ENCODE results near the gene KIF27. TPM values are rescaled to one million over a fixed set of nuclear protein-coding genes. Genes with fewer than 3 reads are reported as not detected.
"Not testable (repeated sequence)": the region's sequence is repeated elsewhere in the genome, so short reads cannot be mapped to it uniquely, and the experiment has no call there.

The KIF27 gene
- total and polyA plus RNA-seq, 2 of the 4 experiments (the other 2 are of a cell fraction): 0.60 to 1.6 TPM

DNA sequence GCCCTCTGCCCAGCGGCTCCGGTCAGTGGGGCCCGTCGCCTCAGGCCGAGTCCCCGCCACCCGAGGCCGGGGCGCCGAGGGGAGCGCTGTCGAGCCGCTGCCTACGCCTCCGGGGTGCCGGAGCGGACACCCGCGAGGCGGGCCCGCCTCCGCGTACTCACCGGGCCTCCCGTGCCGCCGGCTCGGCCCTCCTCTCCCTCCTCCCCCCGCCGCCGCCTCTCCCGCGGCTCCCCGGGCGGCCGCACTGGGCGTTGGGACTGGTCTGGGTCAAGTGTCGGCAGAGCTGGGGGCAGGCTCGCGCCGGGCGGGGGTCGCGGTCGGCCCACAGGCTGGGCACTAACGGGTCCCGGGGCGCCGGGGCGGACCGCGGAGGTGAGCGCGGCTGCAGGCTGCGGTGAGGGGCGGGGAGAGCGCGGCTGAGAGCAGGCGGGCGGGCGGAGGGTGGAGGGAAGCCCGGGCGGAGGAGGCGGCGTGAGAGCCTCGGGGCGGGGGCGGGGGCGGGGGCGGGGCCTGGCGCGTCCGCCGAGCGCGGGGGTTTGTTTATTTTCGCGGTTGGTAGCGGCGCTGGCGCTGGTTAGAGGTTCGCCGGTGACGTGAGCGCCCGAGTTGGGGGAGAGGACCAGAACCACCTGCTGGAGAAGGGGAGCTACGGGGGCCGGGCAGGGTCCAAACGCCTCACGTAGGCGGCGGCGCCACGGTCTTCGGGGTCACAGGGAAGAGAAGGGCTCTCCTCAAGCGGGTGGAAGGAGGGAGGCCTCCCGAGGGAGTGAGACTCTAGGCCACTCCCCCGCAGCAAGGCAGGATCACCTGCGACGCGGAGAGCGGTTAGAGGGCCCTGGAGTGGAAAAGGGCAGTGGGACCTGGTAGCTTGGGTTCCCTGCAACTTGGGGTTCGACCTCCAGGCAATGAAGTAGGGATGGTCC lies 103.6 kb downstream of the KIF27 start, which contains the start of gene GKAP1:
Gene GKAP1, minus strand, starts transcription at position 414 of the 923 bp plus-strand sequence. CDS start 11,252 bp downstream, outside the sequence.
- H2BK15ac ChIP-seq (ENCODE audit: low read depth, low read length); H3K9me1 ChIP-seq (ENCODE audit: insufficient read depth, low read length); H3K36me3 ChIP-seq (ENCODE audit: control insufficient read depth, insufficient read depth, low read length); H3K18ac ChIP-seq (ENCODE audit: low read depth, low read length); H3K4me1 ChIP-seq (ENCODE audit: control insufficient read depth, insufficient read depth, low read length); H2BK20ac ChIP-seq (ENCODE audit: low read depth, low read length); H3K27ac ChIP-seq (ENCODE audit: insufficient read depth, low read length); H3K79me1 ChIP-seq (ENCODE audit: low read depth in 1 of 2, low read length in 2 of 2); CTCF ChIA-PET; BruUV-seq (replicated peaks); H3K27me3 ChIP-seq (ENCODE audit: control insufficient read depth, insufficient read depth, low read length); H2BK120ac ChIP-seq (ENCODE audit: low read depth, low read length); H3K4ac ChIP-seq (ENCODE audit: low read depth, low read length); H3K23ac ChIP-seq (ENCODE audit: low read depth, low read length); H4K91ac ChIP-seq (ENCODE audit: insufficient read depth, low read depth, low read length); in situ Hi-C loops (cut with MboI; ENCODE audit: low sequenced_read_pairs); POLR2A ChIA-PET (ENCODE audit: unreplicated experiment); H3K14ac ChIP-seq (replicated peaks; ENCODE audit: low read depth, low read length); dilution Hi-C loops (cut with HindIII; ENCODE audit: low sequenced_read_pairs, unreplicated experiment); H3K9me3 ChIP-seq (ENCODE audit: control insufficient read depth, insufficient read depth, low read length); H4K5ac ChIP-seq (ENCODE audit: low read depth, low read length); H2BK5ac ChIP-seq (ENCODE audit: low read depth, low read length, poor library complexity, severe bottlenecking); H3K9ac ChIP-seq (ENCODE audit: low read depth, low read length); H4K20me1 ChIP-seq (ENCODE audit: insufficient read depth, low read length); H3K56ac ChIP-seq (ENCODE audit: extremely low read depth, insufficient read depth, low read length); H2AK9ac ChIP-seq (replicated peaks; ENCODE audit: low read depth, low read length, poor library complexity); H2AK5ac ChIP-seq (ENCODE audit: low read depth, low read length): not testable (repeated sequence)
- Histone ChIP-seq H2AFZ (replicated peaks; ENCODE audit: low read length, poor library complexity) (peak within 1 kb of the TSS; percentile 85), H4K8ac (ENCODE audit: low read depth in 2 of 2, low read length in 2 of 2) (peak within 1 kb of the TSS in 1 of 2 experiments; percentile 60; a peak in 1 of 4 replicates), H3K4me3 (ENCODE audit: insufficient read depth, low read depth, low read length) (peak within 1 kb of the TSS; percentile 73), H3K4me2 (ENCODE audit: low read depth, low read length) (peak within 1 kb of the TSS; percentile 96)
- TF ChIP-seq, protein P1, sequence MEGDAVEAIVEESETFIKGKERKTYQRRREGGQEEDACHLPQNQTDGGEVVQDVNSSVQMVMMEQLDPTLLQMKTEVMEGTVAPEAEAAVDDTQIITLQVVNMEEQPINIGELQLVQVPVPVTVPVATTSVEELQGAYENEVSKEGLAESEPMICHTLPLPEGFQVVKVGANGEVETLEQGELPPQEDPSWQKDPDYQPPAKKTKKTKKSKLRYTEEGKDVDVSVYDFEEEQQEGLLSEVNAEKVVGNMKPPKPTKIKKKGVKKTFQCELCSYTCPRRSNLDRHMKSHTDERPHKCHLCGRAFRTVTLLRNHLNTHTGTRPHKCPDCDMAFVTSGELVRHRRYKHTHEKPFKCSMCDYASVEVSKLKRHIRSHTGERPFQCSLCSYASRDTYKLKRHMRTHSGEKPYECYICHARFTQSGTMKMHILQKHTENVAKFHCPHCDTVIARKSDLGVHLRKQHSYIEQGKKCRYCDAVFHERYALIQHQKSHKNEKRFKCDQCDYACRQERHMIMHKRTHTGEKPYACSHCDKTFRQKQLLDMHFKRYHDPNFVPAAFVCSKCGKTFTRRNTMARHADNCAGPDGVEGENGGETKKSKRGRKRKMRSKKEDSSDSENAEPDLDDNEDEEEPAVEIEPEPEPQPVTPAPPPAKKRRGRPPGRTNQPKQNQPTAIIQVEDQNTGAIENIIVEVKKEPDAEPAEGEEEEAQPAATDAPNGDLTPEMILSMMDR (conservative IDR thresholded peaks at IDR 0.05; ENCODE audit: low read depth, low read length): peak; percentile 16; the same call in 1 of the 2 replicates
- TF ChIP-seq BHLHE40 (IDR thresholded peaks at IDR 0.05; ENCODE audit: low read depth, low read length): peak; percentile 80
- TF ChIP-seq MAZ (IDR thresholded peaks at IDR 0.05; ENCODE audit: borderline replicate concordance, low read depth, low read length): peak; percentile 0; the same call in 1 of the 2 replicates
- intact Hi-C loops (cut with micrococcal nuclease): loop anchor here (5.0 kb wide), 2 partner anchors 110 to 150 kb away; partner anchors contain the start of gene UBQLN1
- 2% methylated on average over 10 of the region's 103 CpGs; no CpG with 5 or more reads in 1 of the 2 experiments for WGBS, 2 experiments (ENCODE audit: extremely low coverage in 2 of 2, insufficient read length in 1 of 2)
- ATAC-seq (ENCODE audit: low read depth) (peak; percentile 93), DNase-seq (peak; percentile 62)

DNA sequence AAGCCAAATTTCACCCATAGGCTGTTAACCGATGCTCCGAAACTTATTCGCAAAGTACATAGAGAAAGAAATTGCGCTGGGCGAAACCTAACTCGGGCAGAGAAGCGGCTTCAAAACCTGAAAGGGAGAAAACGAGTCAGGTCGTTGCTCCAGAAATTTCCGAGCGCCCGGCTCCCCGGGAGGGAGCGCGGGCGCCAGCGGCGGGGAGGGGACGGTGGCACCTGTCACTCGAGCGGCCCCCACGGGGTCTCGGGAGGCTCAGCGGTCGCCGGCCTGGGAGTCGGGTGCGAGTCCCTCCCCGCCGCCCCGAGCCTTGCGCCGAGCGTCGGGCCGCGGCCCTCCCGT lies 104.2 kb downstream of the KIF27 start:
- H3K36me3 ChIP-seq (ENCODE audit: control insufficient read depth, insufficient read depth, low read length); H3K9ac ChIP-seq (ENCODE audit: low read depth, low read length); CTCF ChIA-PET; H4K8ac ChIP-seq (ENCODE audit: low read depth in 2 of 2, low read length in 2 of 2); H3K18ac ChIP-seq (ENCODE audit: low read depth, low read length); H2AK9ac ChIP-seq (replicated peaks; ENCODE audit: low read depth, low read length, poor library complexity); H2BK15ac ChIP-seq (ENCODE audit: low read depth, low read length); H3K14ac ChIP-seq (replicated peaks; ENCODE audit: low read depth, low read length); H3K4ac ChIP-seq (ENCODE audit: low read depth, low read length); BruUV-seq (replicated peaks); H4K91ac ChIP-seq (ENCODE audit: insufficient read depth, low read depth, low read length); H2BK5ac ChIP-seq (ENCODE audit: low read depth, low read length, poor library complexity, severe bottlenecking); H4K5ac ChIP-seq (ENCODE audit: low read depth, low read length); dilution Hi-C loops (cut with HindIII; ENCODE audit: low sequenced_read_pairs, unreplicated experiment); H4K20me1 ChIP-seq (ENCODE audit: insufficient read depth, low read length); H3K4me1 ChIP-seq (ENCODE audit: control insufficient read depth, insufficient read depth, low read length); H2BK120ac ChIP-seq (ENCODE audit: low read depth, low read length); H2AK5ac ChIP-seq (ENCODE audit: low read depth, low read length); DNase-seq; H2BK20ac ChIP-seq (ENCODE audit: low read depth, low read length); H3K9me1 ChIP-seq (ENCODE audit: insufficient read depth, low read length); H3K56ac ChIP-seq (ENCODE audit: extremely low read depth, insufficient read depth, low read length); H3K23ac ChIP-seq (ENCODE audit: low read depth, low read length); H3K9me3 ChIP-seq (ENCODE audit: control insufficient read depth, insufficient read depth, low read length); H3K79me1 ChIP-seq (ENCODE audit: low read depth in 1 of 2, low read length in 2 of 2); H3K27ac ChIP-seq (ENCODE audit: insufficient read depth, low read length); ATAC-seq (ENCODE audit: low read depth); in situ Hi-C loops (cut with MboI; ENCODE audit: low sequenced_read_pairs); POLR2A ChIA-PET (ENCODE audit: unreplicated experiment); H3K27me3 ChIP-seq (ENCODE audit: control insufficient read depth, insufficient read depth, low read length): not testable (repeated sequence)
- intact Hi-C loops (cut with micrococcal nuclease): loop anchor here (5.0 kb wide), 2 partner anchors 110 to 150 kb away; partner anchors contain the start of gene UBQLN1
- peak overlapping the region; percentile 96 for H3K4me2 ChIP-seq (ENCODE audit: low read depth, low read length)
- peak overlapping the region; percentile 81 for H2AFZ ChIP-seq (replicated peaks; ENCODE audit: low read length, poor library complexity)
- H3K4me3 ChIP-seq (ENCODE audit: insufficient read depth, low read depth, low read length): peak overlapping the region; percentile 73
- 0% methylated on average over 10 of the region's 38 CpGs; no CpG with 5 or more reads in 1 of the 2 experiments for WGBS, 2 experiments (ENCODE audit: extremely low coverage in 2 of 2, insufficient read length in 1 of 2)
